Stimulated activated CD8-positive, alpha-beta memory T cell treated with anti-CD3 and anti-CD28 coated beads, Interleukin-15, amount 100 ng/mL, for 4 hours (primary cell): ENCODE measurements around the gene ZBTB16.

Source experiments
- DNase-seq, 2 donors: peaks; one replicate each; pipeline ENCODE4 v3.0.0-alpha.2; 2020; ENCODE audit warnings: low read depth in 2 of 2

ZBTB16 gene

DNA sequence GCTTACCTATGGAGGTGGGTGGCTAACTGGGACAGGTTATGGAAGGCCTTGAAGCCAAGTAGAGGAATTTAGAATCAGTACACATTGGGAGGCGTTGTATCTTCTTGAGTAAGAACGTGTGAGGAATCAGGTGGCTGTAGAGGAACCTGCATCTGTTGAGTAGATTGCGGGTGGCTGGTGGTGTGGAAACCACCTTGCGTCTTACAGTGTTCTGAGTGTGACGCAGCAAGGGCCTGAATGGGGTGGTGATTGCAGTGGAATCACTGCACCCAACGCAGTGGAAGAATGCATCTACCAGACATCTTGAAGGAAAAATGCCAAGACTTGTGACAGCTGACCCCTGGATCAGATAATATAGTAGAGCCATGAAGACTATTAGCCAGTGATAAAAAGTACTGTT is 125.9 kb downstream of the ZBTB16 start:
- no peak for DNase-seq

DNA sequence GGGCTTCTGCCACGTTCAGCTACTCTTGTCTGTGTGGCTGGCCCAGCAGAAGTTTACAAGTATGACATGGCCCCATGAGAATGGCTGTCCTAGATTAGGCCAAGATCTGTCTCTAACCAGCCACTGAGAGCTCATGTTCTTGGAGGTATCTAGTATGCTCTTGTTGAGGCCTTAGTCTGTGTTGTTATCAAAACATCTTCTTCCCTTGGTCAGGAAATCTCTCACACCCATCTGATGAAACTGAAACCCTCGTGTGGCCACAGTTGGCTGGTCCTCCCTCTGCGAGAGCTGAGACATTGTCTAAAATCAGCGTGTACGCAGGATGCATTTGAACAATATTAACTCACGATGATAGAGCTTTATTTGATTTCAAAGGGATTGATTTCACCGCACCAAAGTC is 127.7 kb downstream of the ZBTB16 start:
- no peak for DNase-seq

DNA sequence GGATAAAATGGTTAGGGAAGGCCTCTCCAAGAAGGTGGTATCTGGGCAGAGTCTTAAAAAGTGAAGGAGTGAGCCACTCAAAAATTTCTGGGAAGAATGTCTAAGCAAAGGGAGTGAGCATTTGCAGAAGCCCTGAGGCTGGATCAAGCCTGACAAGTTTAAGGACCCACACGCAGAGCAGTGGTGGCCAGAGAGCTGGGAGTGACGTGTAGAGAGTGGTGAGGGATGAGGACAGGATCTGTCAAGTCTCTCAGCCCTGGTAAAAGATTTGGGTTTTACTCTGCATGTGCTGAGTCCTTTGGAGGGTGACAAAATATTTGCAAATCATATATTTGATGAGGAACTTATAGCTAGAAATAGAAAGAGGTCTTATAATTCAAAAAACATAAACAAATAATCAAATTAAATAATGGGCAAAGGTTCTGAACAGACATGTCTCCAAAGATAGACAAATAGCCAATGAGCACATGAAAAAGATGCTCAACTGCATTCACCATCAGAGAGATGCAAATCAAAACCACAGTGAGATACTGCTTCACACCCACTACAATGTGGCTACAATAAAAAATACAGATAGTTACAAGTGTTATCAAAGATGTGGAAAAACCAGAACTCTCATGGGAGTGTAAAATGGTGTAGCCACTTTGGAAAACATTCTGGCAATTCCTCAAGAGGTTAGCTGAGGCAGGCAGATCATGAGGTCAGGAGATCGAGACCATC is 129.5 kb downstream of the ZBTB16 start:
- no peak for DNase-seq

DNA sequence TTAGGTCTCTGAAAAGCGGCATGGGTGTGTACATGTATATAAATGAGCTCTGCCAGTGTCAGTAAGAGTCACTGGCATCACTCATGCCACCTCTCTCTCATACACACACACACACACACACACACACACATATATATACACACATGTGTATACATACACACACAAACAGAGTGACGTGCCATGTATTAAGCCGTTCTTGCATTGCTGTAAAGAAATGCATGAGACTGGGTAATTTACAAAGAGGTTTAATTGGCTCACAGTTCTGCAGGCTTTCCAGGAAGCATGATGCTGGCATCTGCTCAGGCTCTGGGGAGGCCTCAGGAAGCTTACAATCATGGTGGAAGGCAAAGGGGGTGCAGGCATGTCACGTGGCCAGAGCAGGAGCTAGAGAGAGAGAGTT is 131.1 kb downstream of the ZBTB16 start:
- DNase-seq: no peak

DNA sequence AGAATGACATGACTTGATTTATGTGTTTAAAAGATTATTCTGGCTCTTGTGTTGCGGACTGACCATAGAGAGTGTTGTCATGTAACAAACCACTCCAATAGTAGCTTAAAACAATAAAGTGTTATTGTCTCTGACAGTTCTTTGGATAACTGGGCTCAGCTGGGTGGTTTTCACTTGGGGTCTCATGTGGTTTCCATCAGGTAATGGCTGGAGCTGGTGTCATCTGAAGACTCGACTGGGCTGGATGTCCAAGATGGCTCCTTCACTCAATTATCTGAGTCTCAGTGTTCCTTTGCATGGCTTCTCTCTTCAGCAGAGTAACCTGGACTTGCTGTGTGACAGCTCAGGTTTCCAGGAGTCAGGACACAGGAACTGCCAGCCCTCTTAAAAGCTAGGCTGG is 132.4 kb downstream of the ZBTB16 start:
- DNase-seq: no peak

DNA sequence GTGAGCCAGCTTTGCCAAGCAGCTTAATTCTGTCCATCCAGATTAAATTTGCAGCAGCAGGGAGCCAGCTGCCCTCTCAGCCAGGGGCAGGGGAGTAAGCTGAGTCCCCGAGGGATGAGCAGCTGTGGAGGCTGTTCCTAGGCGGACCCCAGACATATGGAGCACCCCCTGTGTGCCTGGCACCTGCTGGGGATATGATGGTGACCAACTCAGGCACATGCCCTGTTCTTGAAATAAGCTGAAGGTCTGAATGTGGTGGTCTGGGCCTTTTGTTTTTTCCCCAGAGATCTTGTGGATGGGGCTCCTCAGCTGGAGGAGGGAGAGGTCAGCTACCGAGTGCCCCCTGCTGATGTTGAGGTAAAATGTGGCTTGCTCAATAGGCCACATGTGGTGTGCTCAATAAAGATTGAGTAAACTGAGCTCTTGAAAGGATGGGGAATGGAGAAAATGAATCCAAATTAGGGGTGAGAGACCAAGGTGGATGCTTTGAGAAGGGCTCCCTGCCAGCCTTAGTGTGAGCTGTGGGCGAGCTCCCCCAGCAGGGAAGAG is 133.4 kb downstream of the ZBTB16 start:
- DNase-seq: no peak

DNA sequence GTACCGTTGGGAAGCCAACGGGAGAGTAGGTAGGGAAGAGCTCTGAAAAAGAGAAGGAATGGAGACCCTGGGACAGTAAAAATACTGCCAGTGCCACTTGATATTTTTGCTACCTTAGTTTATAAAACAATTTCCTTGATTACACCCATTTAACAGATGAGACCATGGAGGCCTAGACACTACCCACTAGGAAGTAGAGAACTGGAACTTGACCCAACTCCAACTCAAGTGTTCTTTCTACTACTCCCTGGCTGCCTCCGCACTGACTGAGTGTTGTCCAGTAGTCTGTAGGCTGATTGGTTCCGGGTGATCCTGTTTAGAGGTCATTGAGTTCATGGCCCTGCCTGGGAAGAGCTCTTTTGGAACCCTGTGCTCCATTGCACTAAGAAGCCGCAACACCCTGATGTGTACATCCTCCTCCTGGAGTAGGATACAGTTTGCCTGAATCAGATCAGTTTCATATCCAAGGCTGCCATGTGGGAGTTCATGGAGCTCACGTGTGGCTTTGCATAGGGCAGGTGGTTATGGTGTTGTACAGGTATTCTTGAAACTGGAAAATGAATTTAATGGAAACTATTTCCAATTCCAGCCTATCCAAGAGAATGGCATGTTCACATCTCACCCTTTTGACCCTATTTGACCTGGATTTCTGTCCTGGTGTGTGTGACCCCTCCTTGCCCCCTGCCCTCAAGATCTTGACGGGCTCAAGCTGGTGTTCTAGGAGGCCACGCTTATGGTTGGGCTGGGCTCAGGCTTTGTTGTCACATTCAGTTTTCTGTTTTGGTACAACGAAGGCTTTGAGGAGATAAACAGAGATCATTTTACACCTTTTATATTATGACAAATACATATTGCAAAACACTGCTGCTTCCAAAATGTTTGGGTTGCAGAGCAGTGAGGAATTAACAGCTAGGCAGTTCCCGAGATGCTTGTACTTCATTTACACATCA is 134.5 kb downstream of the ZBTB16 start:
- DNase-seq: no peak

DNA sequence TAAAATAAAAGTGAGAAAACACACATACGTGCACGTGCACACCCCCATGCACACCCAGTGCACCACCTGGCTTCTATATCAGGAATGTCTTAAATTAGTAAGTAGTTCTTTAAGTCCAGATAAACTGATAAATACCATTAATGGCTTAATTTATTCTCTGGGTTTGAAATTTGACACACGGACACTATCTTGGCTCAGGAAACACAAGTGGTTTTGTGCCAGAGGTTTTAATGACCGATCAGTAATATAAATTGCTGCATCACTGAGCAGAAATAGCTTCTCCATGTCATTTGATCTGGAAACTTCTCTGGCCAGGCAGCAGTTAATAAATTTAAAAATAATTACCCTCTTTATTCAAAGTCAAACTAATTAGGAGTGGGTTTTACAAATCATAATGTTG is 135.2 kb downstream of the ZBTB16 start:
- DNase-seq: no peak

DNA sequence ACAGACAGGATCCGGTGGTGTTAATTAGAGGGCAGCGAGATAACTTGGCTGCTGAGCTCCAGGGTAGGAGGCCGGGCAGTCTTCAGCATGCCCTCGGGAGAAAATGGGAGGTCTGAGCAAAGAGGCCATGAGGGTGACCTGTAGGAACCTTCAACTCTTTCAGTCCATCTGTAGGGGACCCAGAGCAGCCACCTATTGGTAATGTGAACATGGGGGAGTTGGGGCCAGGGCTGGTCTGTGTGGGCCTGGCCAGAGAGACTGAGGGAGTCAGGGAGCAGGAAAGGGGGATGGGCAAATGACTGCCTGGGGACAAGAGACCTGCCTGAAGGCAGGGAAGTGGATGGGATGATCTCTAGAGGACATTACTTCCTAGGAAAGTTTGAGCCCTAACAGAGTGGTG is 135.6 kb downstream of the ZBTB16 start:
- no peak for DNase-seq

DNA sequence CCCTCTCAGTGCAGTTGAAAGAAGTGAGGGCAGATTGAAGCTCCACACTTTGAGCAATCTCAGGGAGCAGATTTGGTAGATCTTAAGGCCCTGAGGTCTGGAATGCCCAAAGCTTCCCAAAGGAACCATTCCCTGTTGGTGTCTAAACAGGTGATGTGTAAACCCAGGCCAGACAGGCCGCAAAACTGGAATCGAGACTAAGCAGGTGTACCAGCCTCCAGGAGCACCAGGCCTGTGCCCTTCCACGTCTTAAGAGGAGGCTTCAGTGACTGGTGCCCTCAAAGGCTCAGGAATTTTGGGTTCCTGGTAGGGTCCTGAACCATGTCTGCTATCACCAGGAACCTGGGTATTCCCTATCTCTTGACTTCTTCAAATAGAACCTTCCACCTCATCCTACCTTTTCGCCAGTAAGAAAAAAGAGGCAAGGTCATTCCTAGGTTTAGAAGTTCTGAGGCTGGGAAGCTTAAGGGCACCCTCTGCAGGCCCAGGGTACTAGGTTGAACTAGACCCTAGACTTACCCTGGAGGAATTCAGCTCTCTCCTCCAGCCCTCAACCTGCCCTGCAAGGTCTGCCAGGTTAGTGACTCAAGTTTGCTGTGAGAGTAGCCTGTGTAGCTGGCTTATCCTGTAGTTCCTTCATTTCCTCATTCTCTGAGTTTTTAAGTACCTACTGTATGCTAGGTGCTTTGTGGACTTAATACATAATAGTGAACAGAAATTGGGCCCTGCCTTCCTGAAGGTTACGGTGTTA is 136.6 kb downstream of the ZBTB16 start:
- no peak for DNase-seq

DNA sequence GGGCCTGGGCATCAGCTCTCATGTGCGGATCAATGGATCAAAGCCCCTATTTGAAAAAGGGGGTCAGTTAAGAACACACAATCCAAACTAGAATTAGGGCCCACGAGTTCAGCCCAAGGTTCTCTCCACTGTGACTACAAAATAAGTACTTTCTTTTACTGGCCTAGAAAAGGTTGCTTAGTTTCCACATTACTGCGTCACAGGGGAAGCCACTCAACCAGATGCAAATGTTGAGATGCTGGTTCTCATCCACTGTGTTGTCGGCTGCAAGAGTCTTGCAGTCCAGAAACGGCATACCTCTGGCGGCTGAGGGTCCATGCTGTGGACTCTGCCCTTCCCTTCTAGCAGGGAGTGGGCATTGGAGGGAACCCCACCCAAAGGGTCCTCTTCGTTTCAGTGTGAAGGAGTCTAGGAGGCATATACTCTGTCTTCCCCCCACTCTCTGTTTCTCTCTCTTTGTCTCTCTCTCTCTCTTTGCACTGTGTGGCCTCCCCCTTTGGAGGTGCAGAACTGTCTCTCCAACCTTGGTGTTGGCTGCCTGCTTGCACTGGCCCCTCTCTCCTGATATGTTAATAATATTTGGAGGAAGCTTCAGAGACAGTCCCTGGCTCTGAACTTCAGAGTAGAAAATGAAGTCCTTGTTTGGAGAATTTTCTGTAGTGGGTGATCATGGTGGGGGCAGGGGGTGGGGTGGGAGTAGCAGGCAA is 137.6 kb downstream of the ZBTB16 start:
- DNase-seq: no peak

DNA sequence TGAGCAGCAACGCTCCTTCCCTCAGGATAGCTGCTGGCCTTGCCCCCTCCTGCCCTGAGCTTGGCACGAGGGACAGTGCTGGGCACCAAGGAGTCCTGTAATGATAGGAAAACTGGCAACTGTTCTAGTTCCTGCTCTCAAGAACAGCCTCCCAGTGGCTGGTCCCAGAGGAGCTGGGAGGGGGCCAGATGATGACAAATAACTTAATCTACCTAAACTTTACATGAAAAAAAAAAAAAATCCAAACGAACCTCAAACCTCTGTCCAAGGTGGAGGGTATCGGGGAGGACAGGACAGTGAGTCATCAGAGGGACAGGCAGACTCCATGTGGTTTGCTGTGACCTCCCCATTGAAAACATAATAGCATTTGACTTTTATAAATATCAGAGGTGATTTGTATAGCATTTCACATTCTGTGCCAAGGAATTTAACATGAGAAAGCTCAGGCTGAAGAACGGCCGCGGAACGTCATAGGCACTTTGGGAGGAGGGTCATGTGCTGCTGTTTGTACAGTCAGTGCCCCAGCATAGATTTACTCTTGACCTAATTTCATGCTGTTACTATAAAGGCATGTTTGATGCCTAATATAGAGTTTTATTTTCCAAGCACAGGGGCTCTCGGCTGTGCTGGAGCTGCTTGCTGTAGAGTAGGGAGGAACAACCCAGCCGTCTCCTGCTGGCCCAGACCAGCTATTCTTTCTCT is 138.4 kb downstream of the ZBTB16 start:
- DNase-seq: no peak

DNA sequence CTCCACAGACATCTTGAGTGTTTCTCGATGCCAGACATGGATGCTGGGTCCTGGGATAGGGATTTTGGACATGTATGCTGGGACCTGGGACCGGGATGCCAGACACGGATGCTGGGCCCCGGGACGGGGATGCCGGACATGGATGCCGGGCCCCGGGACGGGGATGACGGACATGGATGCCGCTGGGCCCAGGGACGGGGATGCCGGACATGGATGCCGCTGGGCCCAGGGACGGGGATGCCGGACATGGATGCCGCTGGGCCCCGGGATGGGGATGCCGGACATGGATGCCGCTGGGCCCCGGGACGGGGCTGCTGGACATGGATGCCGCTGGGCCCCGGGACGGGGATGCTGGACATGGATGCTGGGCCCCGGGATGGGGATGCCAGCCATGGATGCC is 139.5 kb downstream of the ZBTB16 start:
- no peak for DNase-seq

DNA sequence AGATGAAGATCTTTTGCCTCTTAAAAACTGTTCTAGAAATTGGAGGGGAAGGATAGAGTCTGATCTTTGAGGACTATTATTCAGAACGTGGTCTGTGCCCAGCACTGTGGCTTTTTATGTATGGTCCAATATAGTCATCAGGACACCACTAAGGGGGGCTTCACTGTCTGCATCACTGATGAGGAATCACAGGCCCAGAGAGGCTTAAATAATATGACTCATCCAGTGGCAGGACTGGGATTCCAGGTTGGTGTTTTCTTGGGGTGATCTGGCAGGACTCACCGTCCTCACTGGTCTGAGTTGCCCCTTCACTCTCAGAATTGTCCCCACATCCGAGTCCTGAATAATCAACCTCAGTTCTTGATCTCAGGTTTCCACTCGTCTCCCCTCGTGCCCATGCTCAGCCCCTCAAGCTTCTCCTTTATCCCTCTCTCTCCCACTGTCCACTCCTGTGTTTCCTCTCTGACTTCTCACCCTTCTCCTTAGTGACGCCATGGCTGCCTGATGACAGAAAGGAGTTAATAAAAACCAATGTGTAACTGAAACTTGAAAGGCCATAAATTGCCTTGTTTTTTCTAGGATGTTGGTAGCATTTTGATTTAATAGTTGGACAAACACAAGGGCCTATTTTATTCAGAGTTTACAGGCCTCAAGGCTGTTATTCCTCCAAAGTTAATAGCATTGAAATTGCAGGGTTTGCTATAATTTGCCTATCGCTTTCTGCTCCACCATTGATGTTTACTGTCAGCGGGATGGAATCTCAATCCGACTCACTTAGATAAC is 141.0 kb downstream of the ZBTB16 start:
- DNase-seq: no peak

DNA sequence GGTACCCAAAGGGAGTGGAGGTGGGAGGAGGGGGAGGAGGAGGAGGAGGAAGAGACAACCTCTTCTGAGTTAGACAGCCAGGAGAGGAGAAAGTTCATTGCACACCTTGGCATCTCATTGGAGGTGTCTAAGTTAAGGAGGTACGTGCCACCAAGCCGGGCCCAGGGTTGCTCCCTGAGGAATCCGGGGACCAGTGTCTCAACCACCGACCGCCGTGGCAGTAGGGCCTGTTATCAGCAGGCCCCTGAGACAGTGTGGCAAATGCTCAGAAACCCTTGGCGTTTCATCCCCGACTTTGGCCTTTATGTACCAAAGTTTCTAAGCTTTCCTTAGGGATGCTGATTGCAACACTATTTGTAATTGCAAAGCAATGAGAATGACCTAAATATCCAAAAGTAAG is 141.7 kb downstream of the ZBTB16 start:
- DNase-seq: no peak

DNA sequence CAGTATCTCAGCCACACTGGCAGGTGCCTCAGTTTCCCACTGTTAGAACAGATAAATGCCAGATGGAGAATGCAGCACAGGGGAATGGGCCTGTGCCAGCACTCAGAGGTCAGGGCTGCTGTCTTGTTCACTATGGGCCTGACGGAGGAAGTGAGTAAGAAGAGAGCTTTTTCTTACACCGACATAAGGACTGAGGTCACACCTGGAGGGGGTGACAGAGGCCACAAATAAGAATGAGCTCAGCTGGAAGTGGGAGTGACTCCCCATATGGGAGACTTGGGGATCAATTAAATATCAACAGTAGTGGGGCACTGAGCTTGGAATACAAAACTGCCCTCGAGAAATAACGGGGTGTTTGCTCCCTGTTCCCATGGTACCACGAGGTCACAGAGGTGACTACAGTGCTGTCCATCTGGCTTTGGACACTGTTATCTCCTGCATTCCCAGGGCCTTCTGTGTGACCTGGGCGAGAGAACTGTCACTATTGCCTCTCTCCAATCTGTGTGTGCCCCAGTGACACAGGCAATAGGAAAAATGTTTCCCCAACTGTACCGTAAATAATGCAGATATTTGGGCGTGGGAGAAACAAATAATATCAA is 142.6 kb downstream of the ZBTB16 start:
- DNase-seq: no peak

DNA sequence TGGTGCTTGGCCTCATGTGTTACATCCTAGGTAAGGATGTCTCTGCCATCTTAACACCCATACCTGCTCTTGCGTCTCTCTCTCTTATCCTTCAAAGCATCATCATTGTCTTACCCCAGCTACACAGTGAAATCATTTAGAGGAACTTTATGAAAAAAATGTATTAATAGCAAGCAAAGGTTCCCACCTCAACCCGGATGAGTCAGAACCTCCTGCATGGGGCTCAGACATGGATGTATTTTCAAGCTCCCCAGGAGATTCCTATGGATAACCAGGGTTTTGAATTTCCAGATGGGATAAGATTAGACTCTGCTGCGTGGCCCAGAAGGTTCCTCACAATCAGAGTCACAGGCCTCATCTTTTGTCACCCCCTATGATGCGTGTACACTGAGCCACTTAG is 147.6 kb downstream of the ZBTB16 start:
- no peak for DNase-seq

DNA sequence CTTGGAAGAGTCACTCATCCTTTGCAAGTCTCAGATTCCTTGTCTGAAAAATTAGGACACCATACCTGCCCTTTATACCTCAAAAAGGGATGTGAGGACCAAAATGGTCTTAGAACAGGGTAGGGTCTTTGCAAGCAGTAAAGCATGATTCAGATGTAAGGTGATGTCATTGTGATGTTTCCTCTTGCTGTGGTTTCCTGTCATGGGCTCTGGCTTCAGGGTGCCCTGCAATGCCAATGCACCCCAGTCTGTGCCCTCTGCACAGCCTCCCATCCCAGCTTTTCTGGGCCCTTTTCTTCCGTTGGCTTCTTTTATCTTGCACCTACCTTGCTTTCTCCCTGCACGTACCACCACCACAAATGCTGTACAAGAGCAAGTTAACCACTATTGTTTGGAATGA is 148.9 kb downstream of the ZBTB16 start:
- no peak for DNase-seq

DNA sequence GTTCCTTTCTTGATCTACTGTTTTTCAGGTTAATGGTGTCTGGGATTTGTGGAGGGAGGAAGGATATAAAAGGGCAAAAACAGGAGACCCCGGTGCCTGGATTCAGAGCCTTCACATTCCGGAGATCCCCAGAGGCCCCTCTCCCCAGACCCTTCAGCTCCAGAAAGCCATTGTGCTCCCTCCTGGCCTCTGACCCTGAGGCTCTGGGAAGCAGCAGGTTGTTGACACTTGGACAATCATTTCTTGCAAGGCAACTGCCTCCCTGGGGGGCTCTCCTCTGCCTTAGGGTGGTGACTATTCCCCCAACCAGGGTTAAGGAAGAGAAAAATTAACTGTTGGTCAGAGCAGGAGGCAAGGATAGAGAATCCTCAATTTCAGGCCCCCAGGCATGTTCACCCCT is 149.8 kb downstream of the ZBTB16 start:
- no peak for DNase-seq

DNA sequence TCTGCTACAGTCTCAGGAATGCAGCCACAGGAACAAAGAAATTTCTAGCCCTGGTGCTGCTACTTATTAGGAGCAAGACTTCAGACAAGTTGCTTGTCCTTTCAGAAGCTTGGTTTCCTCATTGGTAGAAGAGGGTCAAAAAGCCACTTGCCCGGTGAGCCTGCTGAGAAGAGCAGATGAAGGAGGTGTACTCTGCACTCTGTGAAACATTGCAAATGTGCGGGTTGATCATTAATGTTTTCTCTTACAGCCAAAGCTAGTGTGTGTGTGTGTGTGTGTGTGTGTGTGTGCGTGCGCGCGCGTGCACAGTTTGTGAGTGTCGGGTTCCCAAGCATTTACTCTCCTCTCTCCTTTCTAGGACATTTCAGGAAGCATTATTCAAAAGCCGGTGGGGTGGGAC is 150.4 kb downstream of the ZBTB16 start:
- no peak for DNase-seq
